Endodermal cell (in vitro differentiated cells): Measurements from ENCODE around the gene ABCB4. TPM values are rescaled to one million over a fixed set of nuclear protein-coding genes. Genes with fewer than 3 reads are reported as not detected.

ENCODE experiments used
- DNase-seq: peaks from one replicate; pipeline ENCODE4 v3.0.0-alpha.2; 2017
- H3K27ac ChIP-seq: 2 replicates; pipeline ENCODE4 v1.5.1; 2013; ENCODE audit warnings: mild to moderate bottlenecking, low read depth, low read length, moderate library complexity
- H3K27me3 ChIP-seq: 2 replicates; pipeline ENCODE4 v1.6.1; 2013; ENCODE audit warnings: mild to moderate bottlenecking, low read length, moderate library complexity; ENCODE audit not compliant: insufficient read depth, control insufficient read depth, poor library complexity, severe bottlenecking
- H3K36me3 ChIP-seq: 2 replicates; pipeline ENCODE4 v1.7.0; 2013; ENCODE audit warnings: mild to moderate bottlenecking, low read length, moderate library complexity; ENCODE audit not compliant: control insufficient read depth, insufficient read depth
- H3K4me1 ChIP-seq: one replicate; pipeline ENCODE4 v1.7.0; 2013; ENCODE audit warnings: low read length; ENCODE audit not compliant: control insufficient read depth, insufficient read depth
- H3K4me3 ChIP-seq: 2 replicates; pipeline ENCODE4 v1.5.1; 2013; ENCODE audit warnings: mild to moderate bottlenecking, low read length, moderate library complexity
- H3K9ac ChIP-seq: 2 replicates; pipeline ENCODE4 v1.6.1; 2013; ENCODE audit warnings: mild to moderate bottlenecking, low read length, moderate library complexity; ENCODE audit not compliant: poor library complexity, severe bottlenecking; ENCODE audit errors: extremely low read depth
- H3K9me3 ChIP-seq: 2 replicates; pipeline ENCODE4 v1.6.1; 2013; ENCODE audit warnings: mild to moderate bottlenecking, low read length, moderate library complexity; ENCODE audit not compliant: control insufficient read depth
- H3K27ac Mint-ChIP-seq: 2 replicates; pipeline ENCODE4 v1.8.0; 2020; ENCODE audit warnings: mixed read lengths
- H3K27me3 Mint-ChIP-seq: 2 replicates; pipeline ENCODE4 v1.8.0; 2021; ENCODE audit warnings: mild to moderate bottlenecking, mixed read lengths; ENCODE audit not compliant: insufficient read depth
- H3K36me3 Mint-ChIP-seq: 2 replicates; pipeline ENCODE4 v1.8.0; 2020; ENCODE audit warnings: low read depth, mixed read lengths
- H3K4me1 Mint-ChIP-seq: 2 replicates; pipeline ENCODE4 v1.8.0; 2020; ENCODE audit warnings: mixed read lengths
- H3K4me3 Mint-ChIP-seq: 2 replicates; pipeline ENCODE4 v1.8.0; 2020; ENCODE audit warnings: mild to moderate bottlenecking, moderate library complexity, mixed read lengths
- H3K9me3 Mint-ChIP-seq: 2 replicates; pipeline ENCODE4 v1.8.0; 2020; ENCODE audit warnings: mild to moderate bottlenecking, mixed read lengths
- WGBS, 2 experiments: methylation state at CpG; one replicate each; pipeline versions ENCODE4 v1.1.5 to v1.1.7; 2013; ENCODE audit warnings: missing lambda C conversion rate in 2 of 2, mixed read lengths in 1 of 2; ENCODE audit not compliant: insufficient coverage in 1 of 2, insufficient read length in 1 of 2; 5-methylcytosine and 5-hydroxymethylcytosine counted together
- total RNA-seq, 2 donors: library from RNA; stranded (reverse); fragmentation: NEBNext Ultra II Directional in 1 of 2; extraction: Animal tissue kit (Norgen Biotek cat#: 25700) in 1 of 2; gene quantifications; 2 replicates in 1 of 2; 3 replicates in 1 of 2; pipeline ENCODE4 v1.2.1, GENCODE V29; 2021
- TF ChIP-seq, protein P1 (sequence below): fragments of 200-600 bp; sonication (generic); conservative IDR thresholded peaks from 2 replicates; pipeline ENCODE4 v1.5.0; 2021; ENCODE audit warnings: antibody characterized with exemption, mild to moderate bottlenecking

Gene ABCB4
- total RNA-seq, 2 donors from 2014 or later, result 0.60 to 0.77 TPM

DNA sequence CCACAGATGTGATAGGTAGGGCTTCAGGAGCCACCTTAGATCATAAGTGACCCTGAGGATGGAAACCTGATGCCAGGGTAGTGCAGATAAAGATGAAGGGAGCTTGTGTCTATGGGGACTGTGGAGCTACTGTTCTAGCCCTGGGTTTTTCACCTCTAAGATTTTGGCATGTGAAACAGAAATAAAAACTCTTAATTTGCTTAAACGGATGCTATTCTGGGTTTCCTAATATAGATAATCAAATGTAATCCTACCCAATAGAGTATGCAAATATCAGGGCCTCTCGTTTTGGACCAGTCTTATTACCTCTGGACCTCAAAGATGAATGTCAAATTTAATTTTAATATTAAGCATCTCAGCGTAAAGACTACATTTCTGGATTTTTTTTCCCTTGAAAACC, 49.3 kb downstream of the ABCB4 start:
- 95 to 97% methylated on average over 3 of the region's 3 CpGs for WGBS, 2 experiments
- TF ChIP-seq, protein P1, sequence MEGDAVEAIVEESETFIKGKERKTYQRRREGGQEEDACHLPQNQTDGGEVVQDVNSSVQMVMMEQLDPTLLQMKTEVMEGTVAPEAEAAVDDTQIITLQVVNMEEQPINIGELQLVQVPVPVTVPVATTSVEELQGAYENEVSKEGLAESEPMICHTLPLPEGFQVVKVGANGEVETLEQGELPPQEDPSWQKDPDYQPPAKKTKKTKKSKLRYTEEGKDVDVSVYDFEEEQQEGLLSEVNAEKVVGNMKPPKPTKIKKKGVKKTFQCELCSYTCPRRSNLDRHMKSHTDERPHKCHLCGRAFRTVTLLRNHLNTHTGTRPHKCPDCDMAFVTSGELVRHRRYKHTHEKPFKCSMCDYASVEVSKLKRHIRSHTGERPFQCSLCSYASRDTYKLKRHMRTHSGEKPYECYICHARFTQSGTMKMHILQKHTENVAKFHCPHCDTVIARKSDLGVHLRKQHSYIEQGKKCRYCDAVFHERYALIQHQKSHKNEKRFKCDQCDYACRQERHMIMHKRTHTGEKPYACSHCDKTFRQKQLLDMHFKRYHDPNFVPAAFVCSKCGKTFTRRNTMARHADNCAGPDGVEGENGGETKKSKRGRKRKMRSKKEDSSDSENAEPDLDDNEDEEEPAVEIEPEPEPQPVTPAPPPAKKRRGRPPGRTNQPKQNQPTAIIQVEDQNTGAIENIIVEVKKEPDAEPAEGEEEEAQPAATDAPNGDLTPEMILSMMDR, result no peak

DNA sequence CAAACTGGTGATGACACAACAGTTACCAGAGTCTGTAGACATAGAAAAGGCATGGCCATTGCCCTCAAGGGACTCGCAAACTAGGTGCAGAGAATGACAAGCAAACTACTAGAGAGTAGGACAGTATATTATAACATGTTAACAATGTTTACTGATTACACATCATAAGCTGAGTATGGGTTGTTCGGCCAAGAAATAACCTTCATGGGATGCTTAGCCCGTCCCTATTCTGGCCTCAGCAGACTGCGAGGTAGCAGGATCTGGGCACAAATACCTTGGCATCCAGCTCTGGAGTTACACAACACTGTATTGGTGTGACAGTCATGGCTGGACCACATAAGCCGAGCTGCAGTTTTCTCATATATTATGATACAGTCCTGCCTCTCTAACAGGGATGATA, 51.4 kb downstream of the ABCB4 start:
- Histone ChIP-seq H3K9ac (no peak overlapping the region), H3K9me3 (no peaks in the 10 kb centered on the region), H3K36me3 (no peaks in the 10 kb centered on the region), H3K4me1 (peaks cover 14% of the 10 kb centered on the region), H3K27me3 (no peaks in the 10 kb centered on the region), H3K27ac (no peak overlapping the region), H3K4me3 (no peak overlapping the region)
- TF ChIP-seq, protein P1, result no peak
- H3K27ac Mint-ChIP-seq, result no peak overlapping the region
- no peak for DNase-seq
- no peak overlapping the region for H3K4me3 Mint-ChIP-seq
- H3K4me1 Mint-ChIP-seq, result peaks cover 23% of the 10 kb centered on the region
- no peaks in the 10 kb centered on the region for H3K36me3 Mint-ChIP-seq
- H3K9me3 Mint-ChIP-seq, result no peaks in the 10 kb centered on the region
- WGBS, 2 experiments, result 90 to 92% methylated on average over 2 to 5 of the region's 5 CpGs
- no peaks in the 10 kb centered on the region for H3K27me3 Mint-ChIP-seq

More for the DNA sequence above, 49.3 kb downstream of the ABCB4 start:
- Mint-ChIP-seq H3K36me3 (no peaks in the 10 kb centered on the region), H3K4me1 (peaks cover 23% of the 10 kb centered on the region), H3K27me3 (no peaks in the 10 kb centered on the region), H3K4me3 (no peak overlapping the region), H3K9me3 (no peaks in the 10 kb centered on the region), H3K27ac (no peak overlapping the region)
- no peak overlapping the region for H3K27ac ChIP-seq
- H3K4me1 ChIP-seq, result peaks cover 14% of the 10 kb centered on the region
- no peaks in the 10 kb centered on the region for H3K36me3 ChIP-seq
- peak overlapping the region; percentile 20 for H3K4me3 ChIP-seq
- no peaks in the 10 kb centered on the region for H3K9me3 ChIP-seq
- no peaks in the 10 kb centered on the region for H3K27me3 ChIP-seq
- no peak overlapping the region for H3K9ac ChIP-seq
- DNase-seq, result no peak

DNA sequence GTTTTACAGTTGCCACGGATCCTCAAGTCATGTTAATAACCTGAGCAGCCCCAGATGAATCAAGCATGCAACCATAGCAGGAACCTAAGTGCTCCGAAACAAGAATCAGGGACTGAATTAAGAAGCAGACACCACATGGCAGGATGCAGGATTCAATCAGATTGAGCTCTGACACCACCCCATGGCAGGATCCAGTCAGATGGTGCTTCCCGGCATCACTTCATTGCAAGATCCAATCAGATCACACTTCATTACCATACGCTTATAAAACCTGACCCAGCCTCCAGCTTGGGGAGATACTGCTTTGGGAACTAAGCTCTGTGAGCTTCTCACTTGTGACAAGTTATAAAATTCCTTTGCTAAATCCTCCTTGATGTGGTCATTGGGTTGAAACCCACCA, 55.3 kb downstream of the ABCB4 start:
- Histone ChIP-seq H3K36me3 (no peaks in the 10 kb centered on the region), H3K27ac (no peak overlapping the region), H3K9me3 (no peaks in the 10 kb centered on the region), H3K27me3 (no peaks in the 10 kb centered on the region), H3K9ac (no peak overlapping the region), H3K4me1 (peaks cover 12% of the 10 kb centered on the region), H3K4me3 (no peak overlapping the region)
- WGBS, 2 experiments, result 80 to 88% methylated on average over 3 to 4 of the region's 4 CpGs
- H3K9me3 Mint-ChIP-seq, result no peaks in the 10 kb centered on the region
- no peaks in the 10 kb centered on the region for H3K36me3 Mint-ChIP-seq
- no peaks in the 10 kb centered on the region for H3K27me3 Mint-ChIP-seq
- DNase-seq, result no peak
- no peak overlapping the region for H3K4me3 Mint-ChIP-seq
- no peak overlapping the region for H3K27ac Mint-ChIP-seq
- peaks cover 18% of the 10 kb centered on the region for H3K4me1 Mint-ChIP-seq
- TF ChIP-seq, protein P1, result no peak
